ENCODE data around the gene NUDT14. TPM values are rescaled to one million over a fixed set of nuclear protein-coding genes. Genes with fewer than 3 reads are reported as not detected.

The NUDT14 gene
- total RNA-seq, 2 donors from 2014 or later, result 43.4 to 59.5 TPM

- Mint-ChIP-seq H3K4me1 (no peaks in the 10 kb centered on the region), H3K9me3 (no peaks in the 10 kb centered on the region), H3K27me3 (ENCODE audit: insufficient read depth) (no peaks in the 10 kb centered on the region), H3K27ac (no peak overlapping the region), H3K36me3 (ENCODE audit: low read depth) (peaks cover under 1% of the 10 kb centered on the region), H3K4me3 (no peak overlapping the region)
- Histone ChIP-seq H3K27me3 (ENCODE audit: control insufficient read depth, insufficient read depth, low read length, poor library complexity, severe bottlenecking) (no peaks in the 10 kb centered on the region), H3K27ac (ENCODE audit: low read depth, low read length) (no peak overlapping the region), H3K36me3 (ENCODE audit: control insufficient read depth, insufficient read depth, low read length) (no peaks in the 10 kb centered on the region), H3K4me1 (ENCODE audit: control insufficient read depth, insufficient read depth, low read length) (no peaks in the 10 kb centered on the region), H3K9me3 (ENCODE audit: control insufficient read depth, low read length) (no peaks in the 10 kb centered on the region), H3K4me3 (ENCODE audit: low read length) (no peak overlapping the region), H3K9ac (ENCODE audit: extremely low read depth, low read length, poor library complexity, severe bottlenecking) (no peak overlapping the region)
- WGBS, 2 experiments (ENCODE audit: insufficient coverage in 1 of 2, insufficient read length in 1 of 2), result 95% methylated on average over 33 to 59 of the region's 62 CpGs
- DNase-seq, result peak; percentile 40
- TF ChIP-seq CTCF (conservative IDR thresholded peaks at IDR 0.05), result no peak
These were observed 33.2 kb downstream of the NUDT14 start for GRCh38 chr14:105147671-105148603.

- DNase-seq, result peak; percentile 37
- H3K36me3 ChIP-seq (ENCODE audit: control insufficient read depth, insufficient read depth, low read length), result no peaks in the 10 kb centered on the region
- H3K27ac ChIP-seq (ENCODE audit: low read depth, low read length), result no peak overlapping the region
- no peaks in the 10 kb centered on the region for H3K27me3 ChIP-seq (ENCODE audit: control insufficient read depth, insufficient read depth, low read length, poor library complexity, severe bottlenecking)
- Mint-ChIP-seq H3K27me3 (ENCODE audit: insufficient read depth) (no peaks in the 10 kb centered on the region), H3K4me3 (no peak overlapping the region), H3K9me3 (peaks cover 2% of the 10 kb centered on the region), H3K4me1 (no peaks in the 10 kb centered on the region), H3K27ac (no peak overlapping the region), H3K36me3 (ENCODE audit: low read depth) (peaks cover 4% of the 10 kb centered on the region)
- 93% methylated on average over 11 to 22 of the region's 22 CpGs for WGBS, 2 experiments (ENCODE audit: insufficient coverage in 1 of 2, insufficient read length in 1 of 2)
- no peak overlapping the region for H3K4me3 ChIP-seq (ENCODE audit: low read length)
- no peak overlapping the region for H3K9ac ChIP-seq (ENCODE audit: extremely low read depth, low read length, poor library complexity, severe bottlenecking)
- no peaks in the 10 kb centered on the region for H3K4me1 ChIP-seq (ENCODE audit: control insufficient read depth, insufficient read depth, low read length)
- H3K9me3 ChIP-seq (ENCODE audit: control insufficient read depth, low read length), result no peaks in the 10 kb centered on the region
- TF ChIP-seq CTCF (conservative IDR thresholded peaks at IDR 0.05), result no peak
These were observed 34.0 kb downstream of the NUDT14 start for GRCh38 chr14:105146976-105147635.

GRCh38 chr14:105146181-105146975, 34.7 kb downstream of the NUDT14 start:
- Mint-ChIP-seq H3K27me3 (ENCODE audit: insufficient read depth) (no peaks in the 10 kb centered on the region), H3K4me3 (no peak overlapping the region)
- 92 to 94% methylated on average over 22 to 40 of the region's 40 CpGs for WGBS, 2 experiments (ENCODE audit: insufficient coverage in 1 of 2, insufficient read length in 1 of 2)

More at GRCh38 chr14:105146181-105146975, 34.7 kb downstream of the NUDT14 start:
- Histone ChIP-seq H3K4me1 (ENCODE audit: control insufficient read depth, insufficient read depth, low read length) (no peaks in the 10 kb centered on the region), H3K4me3 (ENCODE audit: low read length) (no peak overlapping the region), H3K36me3 (ENCODE audit: control insufficient read depth, insufficient read depth, low read length) (no peaks in the 10 kb centered on the region), H3K27ac (ENCODE audit: low read depth, low read length) (no peak overlapping the region), H3K9me3 (ENCODE audit: control insufficient read depth, low read length) (no peaks in the 10 kb centered on the region), H3K27me3 (ENCODE audit: control insufficient read depth, insufficient read depth, low read length, poor library complexity, severe bottlenecking) (no peaks in the 10 kb centered on the region), H3K9ac (ENCODE audit: extremely low read depth, low read length, poor library complexity, severe bottlenecking) (no peak overlapping the region)
- DNase-seq, result peak; percentile 46
- no peak for TF ChIP-seq CTCF (conservative IDR thresholded peaks at IDR 0.05)
- peaks cover 3% of the 10 kb centered on the region for H3K9me3 Mint-ChIP-seq
- peaks cover 10% of the 10 kb centered on the region for H3K36me3 Mint-ChIP-seq (ENCODE audit: low read depth)
- no peaks in the 10 kb centered on the region for H3K4me1 Mint-ChIP-seq
- H3K27ac Mint-ChIP-seq, result no peak overlapping the region
